GM23338 (cell line): ENCODE results near the gene APC. TPM values are rescaled to one million over a fixed set of nuclear protein-coding genes. Genes with fewer than 3 reads are reported as not detected.

ENCODE experiments used
- ATAC-seq: fragments of 200-7000 bp; cut with Tn5 transposase; 3 replicates; pipeline ENCODE4 v1.9.1; 2020
- DNase-seq: peaks from one replicate; pipeline ENCODE4 v3.0.0-alpha.2; 2015; ENCODE audit warnings: low spot score
- H2AFZ ChIP-seq: fragments of 200-600 bp; sonication (generic); 2 replicates; pipeline ENCODE4 v1.8.0; 2016; ENCODE audit warnings: antibody characterized with exemption, mild to moderate bottlenecking, moderate library complexity
- H3F3A ChIP-seq: fragments of 200-600 bp; sonication (generic); replicated peaks from 2 replicates; pipeline ENCODE4 v1.8.0; 2017; ENCODE audit warnings: antibody characterized with exemption, mixed run types, low read depth
- H3K27ac ChIP-seq: fragments of 200-600 bp; sonication (generic); 2 replicates; pipeline ENCODE4 v1.6.1; 2016; ENCODE audit warnings: low read depth
- H3K27me3 ChIP-seq: fragments of 200-600 bp; sonication (generic); 2 replicates; pipeline ENCODE4 v1.8.0; 2016; ENCODE audit warnings: mild to moderate bottlenecking, mixed run types, moderate library complexity; ENCODE audit not compliant: insufficient read depth
- H3K36me3 ChIP-seq: fragments of 200-600 bp; sonication (generic); 2 replicates; pipeline ENCODE4 v1.8.0; 2016; ENCODE audit warnings: mild to moderate bottlenecking; ENCODE audit not compliant: insufficient read depth
- H3K4me1 ChIP-seq: fragments of 200-600 bp; sonication (generic); 2 replicates; pipeline ENCODE4 v1.8.0; 2016; ENCODE audit warnings: mild to moderate bottlenecking, moderate library complexity; ENCODE audit not compliant: insufficient read depth
- H3K4me2 ChIP-seq: fragments of 200-600 bp; sonication (generic); 2 replicates; pipeline ENCODE4 v1.7.1; 2017; ENCODE audit warnings: mixed run types
- H3K4me3 ChIP-seq: fragments of 200-600 bp; sonication (generic); 2 replicates; pipeline ENCODE4 v1.6.1; 2016; ENCODE audit warnings: mixed run types
- H3K79me2 ChIP-seq: fragments of 200-600 bp; sonication (generic); replicated peaks from 2 replicates; pipeline ENCODE4 v1.8.0; 2017; ENCODE audit warnings: mild to moderate bottlenecking; ENCODE audit not compliant: insufficient read depth
- H3K9me2 ChIP-seq: fragments of 200-600 bp; sonication (generic); 2 replicates; pipeline ENCODE4 v1.8.0; 2017; ENCODE audit not compliant: insufficient read depth
- H4K20me1 ChIP-seq: fragments of 200-600 bp; sonication (generic); replicated peaks from 2 replicates; pipeline ENCODE4 v1.8.0; 2017; ENCODE audit warnings: mild to moderate bottlenecking; ENCODE audit not compliant: insufficient read depth
- H3K27ac Mint-ChIP-seq: 2 replicates; pipeline ENCODE4 v1.8.0; 2020; ENCODE audit warnings: inconsistent platforms, mild to moderate bottlenecking, moderate library complexity, mixed read lengths
- H3K27me3 Mint-ChIP-seq: 3 replicates; pipeline ENCODE4 v1.8.0; 2022; ENCODE audit warnings: low read depth, mild to moderate bottlenecking, moderate library complexity, mixed read lengths, inconsistent platforms; ENCODE audit not compliant: insufficient read depth, poor library complexity
- H3K36me3 Mint-ChIP-seq: 3 replicates; pipeline ENCODE4 v1.8.0; 2021; ENCODE audit warnings: low read depth, mild to moderate bottlenecking, inconsistent platforms, moderate library complexity, mixed read lengths
- H3K4me1 Mint-ChIP-seq: 3 replicates; pipeline ENCODE4 v1.8.0; 2020; ENCODE audit warnings: mild to moderate bottlenecking, inconsistent platforms, mixed read lengths
- H3K4me3 Mint-ChIP-seq: 3 replicates; pipeline ENCODE4 v1.8.0; 2021; ENCODE audit warnings: moderate library complexity, mild to moderate bottlenecking, inconsistent platforms, mixed read lengths
- H3K9me3 Mint-ChIP-seq: 3 replicates; pipeline ENCODE4 v1.8.0; 2020; ENCODE audit warnings: moderate library complexity, mild to moderate bottlenecking, inconsistent platforms, mixed read lengths
- CREB1 ChIP-seq: fragments of 250-450 bp; sonication (Bioruptor Pico); IDR thresholded peaks from 2 replicates; pipeline ENCODE4 v1.5.0; 2020; ENCODE audit warnings: low read depth, mild to moderate bottlenecking, moderate library complexity
- EZH2 ChIP-seq: fragments of 200-600 bp; sonication (generic); IDR thresholded peaks from one replicate; pipeline ENCODE4 v1.8.0; 2017; ENCODE audit warnings: antibody characterized with exemption, mild to moderate bottlenecking, low read depth; ENCODE audit not compliant: unreplicated experiment
- EZH2phosphoT487 ChIP-seq: fragments of 200-600 bp; sonication (generic); IDR thresholded peaks from one replicate; pipeline ENCODE4 v1.8.1; 2018; ENCODE audit warnings: antibody characterized with exemption; ENCODE audit not compliant: unreplicated experiment
- JUNB ChIP-seq: IDR thresholded peaks from one replicate; pipeline ENCODE4 v1.6.1; 2016; ENCODE audit warnings: antibody characterized with exemption; ENCODE audit not compliant: unreplicated experiment
- NANOG ChIP-seq: IDR thresholded peaks from 2 replicates; pipeline ENCODE4 v1.6.1; 2016; ENCODE audit warnings: antibody characterized with exemption, borderline replicate concordance
- POLR2AphosphoS5 ChIP-seq: IDR thresholded peaks from 2 replicates; pipeline ENCODE4 v1.6.1; 2016; ENCODE audit warnings: antibody characterized with exemption, low read depth
- ZNF114 ChIP-seq: fragments of 250-450 bp; sonication (Bioruptor Pico); IDR thresholded peaks from 2 replicates; pipeline ENCODE4 v1.5.0; 2020; ENCODE audit warnings: mild to moderate bottlenecking, moderate library complexity
- ZNF331 ChIP-seq: fragments of 250-450 bp; sonication (Bioruptor Pico); IDR thresholded peaks from 2 replicates; pipeline ENCODE4 v1.5.0; 2020; ENCODE audit warnings: low read depth, mild to moderate bottlenecking, moderate library complexity
- polyA plus RNA-seq: library from polyadenylated mRNA; unstranded; fragments of >200 nt; fragmentation: Nextera tagmentation; extraction: Ambion mirVana; gene quantifications from 2 replicates; pipeline ENCODE4 v1.2.1, GENCODE V29; 2016
- total RNA-seq: library from RNA; depleted of rRNA; stranded (reverse); fragments of >200 nt; shearing (Covaris generic); gene quantifications from 2 replicates; pipeline ENCODE4 v1.2.3, GENCODE V29; 2014
- TF ChIP-seq, protein P1 (sequence below), 2 experiments: fragments of 200-600 bp in 1 of 2; sonication (generic) in 1 of 2; conservative IDR thresholded peaks; 2 replicates each; pipeline versions ENCODE4 v1.5.1 to v1.6.1; 2016 to 2017; ENCODE audit warnings: antibody characterized with exemption in 2 of 2, low read depth in 2 of 2, mild to moderate bottlenecking in 2 of 2, moderate library complexity in 1 of 2
- TF ChIP-seq, protein P2 (sequence below): IDR thresholded peaks from one replicate; pipeline ENCODE4 v1.6.1; 2018; ENCODE audit warnings: antibody characterized with exemption; ENCODE audit not compliant: unreplicated experiment
- TF ChIP-seq, protein P3 (sequence below): IDR thresholded peaks from 2 replicates; pipeline ENCODE4 v1.6.1; 2016; ENCODE audit warnings: antibody characterized with exemption

APC gene
- total and polyA plus RNA-seq, 2 experiments from 2014 or later = 42.4 to 62.9 TPM

DNA sequence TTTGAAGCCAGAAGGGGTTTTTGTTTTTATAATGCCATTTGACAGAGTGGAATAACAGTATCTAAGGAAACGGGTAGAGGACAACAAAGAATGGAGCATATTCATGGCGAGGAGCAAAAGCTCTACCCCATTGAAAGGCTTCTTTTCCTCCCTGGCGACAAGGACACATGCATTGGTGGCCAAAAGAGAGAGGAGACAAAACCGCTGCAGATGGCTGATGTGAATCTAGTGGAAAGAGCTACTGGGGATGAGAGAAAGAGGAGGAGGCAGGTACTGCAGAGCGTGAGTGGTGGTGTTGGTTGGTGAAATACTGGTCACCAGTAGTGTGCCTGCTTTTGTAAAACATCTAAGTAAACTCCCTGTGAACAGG lies 491 bp downstream of the APC start:
- Histone ChIP-seq H3K4me1 (peaks cover 23% of the 10 kb centered on the region), H3K9me2 (no peaks in the 10 kb centered on the region), H3K36me3 (no peaks in the 10 kb centered on the region), H4K20me1 (no peaks in the 10 kb centered on the region), H2AFZ (no peak overlapping the region; the same call in 1 of the 2 replicates), H3K79me2 (peaks cover 72% of the 10 kb centered on the region), H3F3A (peaks cover 9% of the 10 kb centered on the region), H3K4me3 (peak overlapping the region; percentile 75), H3K4me2 (peak overlapping the region; percentile 89), H3K27me3 (no peaks in the 10 kb centered on the region), H3K27ac (peak overlapping the region; percentile 84)
- Mint-ChIP-seq H3K27ac (peak overlapping the region; percentile 83), H3K4me1 (peaks cover 14% of the 10 kb centered on the region), H3K36me3 (no peaks in the 10 kb centered on the region), H3K4me3 (peak overlapping the region; percentile 77), H3K9me3 (no peaks in the 10 kb centered on the region), H3K27me3 (peaks cover 3% of the 10 kb centered on the region)
- TF ChIP-seq, protein P1, sequence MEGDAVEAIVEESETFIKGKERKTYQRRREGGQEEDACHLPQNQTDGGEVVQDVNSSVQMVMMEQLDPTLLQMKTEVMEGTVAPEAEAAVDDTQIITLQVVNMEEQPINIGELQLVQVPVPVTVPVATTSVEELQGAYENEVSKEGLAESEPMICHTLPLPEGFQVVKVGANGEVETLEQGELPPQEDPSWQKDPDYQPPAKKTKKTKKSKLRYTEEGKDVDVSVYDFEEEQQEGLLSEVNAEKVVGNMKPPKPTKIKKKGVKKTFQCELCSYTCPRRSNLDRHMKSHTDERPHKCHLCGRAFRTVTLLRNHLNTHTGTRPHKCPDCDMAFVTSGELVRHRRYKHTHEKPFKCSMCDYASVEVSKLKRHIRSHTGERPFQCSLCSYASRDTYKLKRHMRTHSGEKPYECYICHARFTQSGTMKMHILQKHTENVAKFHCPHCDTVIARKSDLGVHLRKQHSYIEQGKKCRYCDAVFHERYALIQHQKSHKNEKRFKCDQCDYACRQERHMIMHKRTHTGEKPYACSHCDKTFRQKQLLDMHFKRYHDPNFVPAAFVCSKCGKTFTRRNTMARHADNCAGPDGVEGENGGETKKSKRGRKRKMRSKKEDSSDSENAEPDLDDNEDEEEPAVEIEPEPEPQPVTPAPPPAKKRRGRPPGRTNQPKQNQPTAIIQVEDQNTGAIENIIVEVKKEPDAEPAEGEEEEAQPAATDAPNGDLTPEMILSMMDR (conservative IDR thresholded peaks at IDR 0.05; ENCODE audit: low read depth in 2 of 2) = no peak
- no peak for TF ChIP-seq ZNF114 (CRISPR knock-in tag)
- TF ChIP-seq JUNB = no peak
- TF ChIP-seq EZH2 = no peak
- no peak for TF ChIP-seq ZNF331
- TF ChIP-seq CREB1 = no peak
- no peak for TF ChIP-seq POLR2AphosphoS5
- ATAC-seq = peak; percentile 26
- peak; percentile 48 for DNase-seq

DNA sequence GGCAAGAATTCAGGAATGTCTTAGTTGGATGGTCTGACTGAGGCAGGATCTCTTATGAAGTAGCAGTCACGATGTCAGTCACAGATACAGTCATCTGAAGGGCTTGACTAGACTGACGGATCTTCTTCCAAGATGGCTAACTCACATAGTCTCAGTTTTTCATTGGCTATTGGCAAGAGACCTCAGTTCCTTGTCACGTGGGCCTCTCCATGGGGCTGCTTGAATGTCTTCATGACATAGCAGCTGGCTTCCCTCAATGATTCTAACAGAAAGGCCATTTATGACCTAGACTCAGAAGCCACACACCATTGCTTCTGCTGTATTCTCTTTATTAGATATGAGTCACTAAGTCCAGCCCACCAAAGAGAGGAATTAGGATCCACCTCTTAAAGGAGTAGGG lies 4.7 kb downstream of the APC start:
- peaks cover 11% of the 10 kb centered on the region for H3K4me1 Mint-ChIP-seq
- Histone ChIP-seq H3K4me1 (peaks cover 13% of the 10 kb centered on the region), H3K36me3 (no peaks in the 10 kb centered on the region), H4K20me1 (no peaks in the 10 kb centered on the region), H2AFZ (no peak overlapping the region), H3K4me2 (no peak overlapping the region), H3K4me3 (no peak overlapping the region), H3K79me2 (peaks cover 75% of the 10 kb centered on the region), H3F3A (peaks cover 5% of the 10 kb centered on the region; the same call in 1 of the 2 replicates), H3K9me2 (no peaks in the 10 kb centered on the region), H3K27me3 (no peaks in the 10 kb centered on the region), H3K27ac (no peak overlapping the region)
- no peaks in the 10 kb centered on the region for H3K9me3 Mint-ChIP-seq
- H3K27ac Mint-ChIP-seq = no peak overlapping the region
- no peaks in the 10 kb centered on the region; the same call in 2 of the 3 replicates for H3K36me3 Mint-ChIP-seq
- DNase-seq = no peak
- peaks cover 3% of the 10 kb centered on the region for H3K27me3 Mint-ChIP-seq
- H3K4me3 Mint-ChIP-seq = no peak overlapping the region
- ATAC-seq = no peak
- TF ChIP-seq, protein P1 (conservative IDR thresholded peaks at IDR 0.05; ENCODE audit: low read depth in 2 of 2) = no peak
- TF ChIP-seq, protein P2, sequence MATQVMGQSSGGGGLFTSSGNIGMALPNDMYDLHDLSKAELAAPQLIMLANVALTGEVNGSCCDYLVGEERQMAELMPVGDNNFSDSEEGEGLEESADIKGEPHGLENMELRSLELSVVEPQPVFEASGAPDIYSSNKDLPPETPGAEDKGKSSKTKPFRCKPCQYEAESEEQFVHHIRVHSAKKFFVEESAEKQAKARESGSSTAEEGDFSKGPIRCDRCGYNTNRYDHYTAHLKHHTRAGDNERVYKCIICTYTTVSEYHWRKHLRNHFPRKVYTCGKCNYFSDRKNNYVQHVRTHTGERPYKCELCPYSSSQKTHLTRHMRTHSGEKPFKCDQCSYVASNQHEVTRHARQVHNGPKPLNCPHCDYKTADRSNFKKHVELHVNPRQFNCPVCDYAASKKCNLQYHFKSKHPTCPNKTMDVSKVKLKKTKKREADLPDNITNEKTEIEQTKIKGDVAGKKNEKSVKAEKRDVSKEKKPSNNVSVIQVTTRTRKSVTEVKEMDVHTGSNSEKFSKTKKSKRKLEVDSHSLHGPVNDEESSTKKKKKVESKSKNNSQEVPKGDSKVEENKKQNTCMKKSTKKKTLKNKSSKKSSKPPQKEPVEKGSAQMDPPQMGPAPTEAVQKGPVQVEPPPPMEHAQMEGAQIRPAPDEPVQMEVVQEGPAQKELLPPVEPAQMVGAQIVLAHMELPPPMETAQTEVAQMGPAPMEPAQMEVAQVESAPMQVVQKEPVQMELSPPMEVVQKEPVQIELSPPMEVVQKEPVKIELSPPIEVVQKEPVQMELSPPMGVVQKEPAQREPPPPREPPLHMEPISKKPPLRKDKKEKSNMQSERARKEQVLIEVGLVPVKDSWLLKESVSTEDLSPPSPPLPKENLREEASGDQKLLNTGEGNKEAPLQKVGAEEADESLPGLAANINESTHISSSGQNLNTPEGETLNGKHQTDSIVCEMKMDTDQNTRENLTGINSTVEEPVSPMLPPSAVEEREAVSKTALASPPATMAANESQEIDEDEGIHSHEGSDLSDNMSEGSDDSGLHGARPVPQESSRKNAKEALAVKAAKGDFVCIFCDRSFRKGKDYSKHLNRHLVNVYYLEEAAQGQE = no peak
- TF ChIP-seq JUNB (no peak), NANOG (no peak), ZNF331 (no peak), EZH2phosphoT487 (no peak), EZH2 (no peak), CREB1 (no peak)
- TF ChIP-seq, protein P3, sequence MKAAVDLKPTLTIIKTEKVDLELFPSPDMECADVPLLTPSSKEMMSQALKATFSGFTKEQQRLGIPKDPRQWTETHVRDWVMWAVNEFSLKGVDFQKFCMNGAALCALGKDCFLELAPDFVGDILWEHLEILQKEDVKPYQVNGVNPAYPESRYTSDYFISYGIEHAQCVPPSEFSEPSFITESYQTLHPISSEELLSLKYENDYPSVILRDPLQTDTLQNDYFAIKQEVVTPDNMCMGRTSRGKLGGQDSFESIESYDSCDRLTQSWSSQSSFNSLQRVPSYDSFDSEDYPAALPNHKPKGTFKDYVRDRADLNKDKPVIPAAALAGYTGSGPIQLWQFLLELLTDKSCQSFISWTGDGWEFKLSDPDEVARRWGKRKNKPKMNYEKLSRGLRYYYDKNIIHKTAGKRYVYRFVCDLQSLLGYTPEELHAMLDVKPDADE = no peak
